SK-N-SH (cell line): ENCODE data around the gene ZBTB7A.

ENCODE experiments used
- FOXM1 ChIP-seq: IDR thresholded peaks from 2 replicates; pipeline ENCODE4 v1.4.0; 2012; ENCODE audit warnings: low read depth, mild to moderate bottlenecking
- GABPA ChIP-seq: IDR thresholded peaks from 2 replicates; pipeline ENCODE4 v1.4.0; 2012; ENCODE audit warnings: low read depth, mild to moderate bottlenecking
- NRF1 ChIP-seq: IDR thresholded peaks from 2 replicates; pipeline ENCODE4 v1.6.1; 2012; ENCODE audit warnings: low read depth, mild to moderate bottlenecking, low read length
- POLR2AphosphoS5 ChIP-seq: IDR thresholded peaks from 2 replicates; pipeline ENCODE4 v1.6.1; 2012; ENCODE audit warnings: low read depth, low read length
- RXRA ChIP-seq: IDR thresholded peaks from 2 replicates; pipeline ENCODE4 v1.4.0; 2012; ENCODE audit warnings: low read depth, mild to moderate bottlenecking, borderline replicate concordance
- TEAD4 ChIP-seq: IDR thresholded peaks from 2 replicates; pipeline ENCODE4 v1.4.0; 2012; ENCODE audit warnings: mild to moderate bottlenecking, borderline replicate concordance; ENCODE audit not compliant: insufficient read depth
- YY1 ChIP-seq: IDR thresholded peaks from 2 replicates; pipeline ENCODE4 v1.4.0; 2012; ENCODE audit warnings: low read depth, mild to moderate bottlenecking
- TF ChIP-seq, protein P1 (sequence below): fragments of 200-600 bp; sonication (generic); IDR thresholded peaks from 2 replicates; pipeline ENCODE4 v1.6.1; 2017; ENCODE audit warnings: antibody characterized with exemption, mild to moderate bottlenecking, moderate library complexity
- TF ChIP-seq, protein P2 (sequence below): IDR thresholded peaks from 2 replicates; pipeline ENCODE4 v1.6.1; 2012; ENCODE audit warnings: mild to moderate bottlenecking, low read depth, low read length, moderate library complexity
- TF ChIP-seq, protein P3 (sequence below): IDR thresholded peaks from 2 replicates; pipeline ENCODE4 v1.4.0; 2012; ENCODE audit warnings: low read depth

DNA sequence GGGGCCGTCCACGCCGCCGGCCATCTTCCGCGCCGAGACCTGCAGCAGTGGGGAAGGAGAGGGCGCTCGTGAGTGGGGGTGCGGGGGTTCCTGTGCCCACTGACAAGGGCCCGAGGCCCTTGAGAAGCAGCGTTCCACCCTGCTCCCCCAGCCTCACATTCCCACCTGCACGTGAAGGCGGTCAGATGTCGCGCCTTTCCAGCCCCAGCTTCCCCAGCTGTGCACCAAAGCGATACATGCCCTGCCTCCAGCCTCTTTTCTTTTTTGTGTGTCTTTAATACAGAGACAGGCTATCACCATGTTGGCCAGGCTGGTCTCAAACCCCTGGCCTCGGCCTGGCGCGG, 11.5 kb downstream of the ZBTB7A start:
- TF ChIP-seq, protein P1, sequence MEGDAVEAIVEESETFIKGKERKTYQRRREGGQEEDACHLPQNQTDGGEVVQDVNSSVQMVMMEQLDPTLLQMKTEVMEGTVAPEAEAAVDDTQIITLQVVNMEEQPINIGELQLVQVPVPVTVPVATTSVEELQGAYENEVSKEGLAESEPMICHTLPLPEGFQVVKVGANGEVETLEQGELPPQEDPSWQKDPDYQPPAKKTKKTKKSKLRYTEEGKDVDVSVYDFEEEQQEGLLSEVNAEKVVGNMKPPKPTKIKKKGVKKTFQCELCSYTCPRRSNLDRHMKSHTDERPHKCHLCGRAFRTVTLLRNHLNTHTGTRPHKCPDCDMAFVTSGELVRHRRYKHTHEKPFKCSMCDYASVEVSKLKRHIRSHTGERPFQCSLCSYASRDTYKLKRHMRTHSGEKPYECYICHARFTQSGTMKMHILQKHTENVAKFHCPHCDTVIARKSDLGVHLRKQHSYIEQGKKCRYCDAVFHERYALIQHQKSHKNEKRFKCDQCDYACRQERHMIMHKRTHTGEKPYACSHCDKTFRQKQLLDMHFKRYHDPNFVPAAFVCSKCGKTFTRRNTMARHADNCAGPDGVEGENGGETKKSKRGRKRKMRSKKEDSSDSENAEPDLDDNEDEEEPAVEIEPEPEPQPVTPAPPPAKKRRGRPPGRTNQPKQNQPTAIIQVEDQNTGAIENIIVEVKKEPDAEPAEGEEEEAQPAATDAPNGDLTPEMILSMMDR: no peak
- no peak for TF ChIP-seq NRF1
- TF ChIP-seq GABPA: no peak
- TF ChIP-seq FOXM1: no peak
- TF ChIP-seq POLR2AphosphoS5: no peak
- TF ChIP-seq, protein P2, sequence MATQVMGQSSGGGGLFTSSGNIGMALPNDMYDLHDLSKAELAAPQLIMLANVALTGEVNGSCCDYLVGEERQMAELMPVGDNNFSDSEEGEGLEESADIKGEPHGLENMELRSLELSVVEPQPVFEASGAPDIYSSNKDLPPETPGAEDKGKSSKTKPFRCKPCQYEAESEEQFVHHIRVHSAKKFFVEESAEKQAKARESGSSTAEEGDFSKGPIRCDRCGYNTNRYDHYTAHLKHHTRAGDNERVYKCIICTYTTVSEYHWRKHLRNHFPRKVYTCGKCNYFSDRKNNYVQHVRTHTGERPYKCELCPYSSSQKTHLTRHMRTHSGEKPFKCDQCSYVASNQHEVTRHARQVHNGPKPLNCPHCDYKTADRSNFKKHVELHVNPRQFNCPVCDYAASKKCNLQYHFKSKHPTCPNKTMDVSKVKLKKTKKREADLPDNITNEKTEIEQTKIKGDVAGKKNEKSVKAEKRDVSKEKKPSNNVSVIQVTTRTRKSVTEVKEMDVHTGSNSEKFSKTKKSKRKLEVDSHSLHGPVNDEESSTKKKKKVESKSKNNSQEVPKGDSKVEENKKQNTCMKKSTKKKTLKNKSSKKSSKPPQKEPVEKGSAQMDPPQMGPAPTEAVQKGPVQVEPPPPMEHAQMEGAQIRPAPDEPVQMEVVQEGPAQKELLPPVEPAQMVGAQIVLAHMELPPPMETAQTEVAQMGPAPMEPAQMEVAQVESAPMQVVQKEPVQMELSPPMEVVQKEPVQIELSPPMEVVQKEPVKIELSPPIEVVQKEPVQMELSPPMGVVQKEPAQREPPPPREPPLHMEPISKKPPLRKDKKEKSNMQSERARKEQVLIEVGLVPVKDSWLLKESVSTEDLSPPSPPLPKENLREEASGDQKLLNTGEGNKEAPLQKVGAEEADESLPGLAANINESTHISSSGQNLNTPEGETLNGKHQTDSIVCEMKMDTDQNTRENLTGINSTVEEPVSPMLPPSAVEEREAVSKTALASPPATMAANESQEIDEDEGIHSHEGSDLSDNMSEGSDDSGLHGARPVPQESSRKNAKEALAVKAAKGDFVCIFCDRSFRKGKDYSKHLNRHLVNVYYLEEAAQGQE: no peak
- TF ChIP-seq TEAD4: no peak
- TF ChIP-seq, protein P3, sequence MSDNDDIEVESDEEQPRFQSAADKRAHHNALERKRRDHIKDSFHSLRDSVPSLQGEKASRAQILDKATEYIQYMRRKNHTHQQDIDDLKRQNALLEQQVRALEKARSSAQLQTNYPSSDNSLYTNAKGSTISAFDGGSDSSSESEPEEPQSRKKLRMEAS: no peak
- TF ChIP-seq RXRA: no peak
- TF ChIP-seq YY1: no peak
